ENCODE data around the gene LRMDA.
"Not testable (repeated sequence)": the region's sequence is repeated elsewhere in the genome, so short reads cannot be mapped to it uniquely, and the experiment has no call there.

Gene LRMDA

GRCh38 chr10:76126607-76127527 is 695.4 kb downstream of the LRMDA start:
- DNase-seq (ENCODE audit: low read depth) = no peak

GRCh38 chr10:76127984-76128589 is 696.7 kb downstream of the LRMDA start:
- no peak for DNase-seq (ENCODE audit: low read depth)

- DNase-seq (ENCODE audit: low read depth) = no peak
Measured at GRCh38 chr10:76129213-76129612, 697.8 kb downstream of the LRMDA start.

GRCh38 chr10:76130892-76131291 is 699.5 kb downstream of the LRMDA start:
- no peak for DNase-seq (ENCODE audit: low read depth)

- no peak for DNase-seq (ENCODE audit: low read depth)
Measured at GRCh38 chr10:76133597-76134255, 702.3 kb downstream of the LRMDA start.

GRCh38 chr10:76136961-76137360 is 705.5 kb downstream of the LRMDA start:
- no peak for DNase-seq (ENCODE audit: low read depth)

- DNase-seq (ENCODE audit: low read depth) = no peak
Measured at GRCh38 chr10:76138286-76138685, 706.9 kb downstream of the LRMDA start.

- no peak for DNase-seq (ENCODE audit: low read depth)
Measured at GRCh38 chr10:76138906-76139305, 707.5 kb downstream of the LRMDA start.

GRCh38 chr10:76139431-76139830 is 708.0 kb downstream of the LRMDA start:
- no peak for DNase-seq (ENCODE audit: low read depth)

GRCh38 chr10:76141376-76141775 is 710.0 kb downstream of the LRMDA start:
- DNase-seq (ENCODE audit: low read depth) = no peak

- DNase-seq (ENCODE audit: low read depth) = not testable (repeated sequence)
Measured at GRCh38 chr10:76148217-76148616, 716.8 kb downstream of the LRMDA start.

GRCh38 chr10:76149182-76149581 is 717.8 kb downstream of the LRMDA start:
- no peak for DNase-seq (ENCODE audit: low read depth)

- no peak for DNase-seq (ENCODE audit: low read depth)
Measured at GRCh38 chr10:76149602-76150138, 718.2 kb downstream of the LRMDA start.

- no peak for DNase-seq (ENCODE audit: low read depth)
Measured at GRCh38 chr10:76150139-76150875, 718.9 kb downstream of the LRMDA start.

GRCh38 chr10:76150876-76151288 is 719.5 kb downstream of the LRMDA start:
- DNase-seq (ENCODE audit: low read depth) = no peak

- DNase-seq (ENCODE audit: low read depth) = no peak
Measured at GRCh38 chr10:76152186-76152585, 720.8 kb downstream of the LRMDA start.

GRCh38 chr10:76155961-76156360 is 724.5 kb downstream of the LRMDA start:
- no peak for DNase-seq (ENCODE audit: low read depth)

GRCh38 chr10:76160446-76161300 is 729.2 kb downstream of the LRMDA start:
- DNase-seq (ENCODE audit: low read depth) = no peak

- DNase-seq (ENCODE audit: low read depth) = no peak
Measured at GRCh38 chr10:76161301-76161582, 729.8 kb downstream of the LRMDA start.

GRCh38 chr10:76168437-76168836 is 737.0 kb downstream of the LRMDA start:
- DNase-seq (ENCODE audit: low read depth) = no peak

GRCh38 chr10:76169246-76169645 is 737.8 kb downstream of the LRMDA start:
- DNase-seq (ENCODE audit: low read depth) = no peak

All from activated T-cell treated with anti-CD3 and anti-CD28 coated beads for 1 hour (primary cell).